SK-N-SH treated with all-trans-retinoic acid at 6 μM for 48 hours (cell line): ENCODE data around the gene MT1F.

Source experiments
- ATAC-seq: fragments of 200-7000 bp; cut with Tn5 transposase; 3 replicates; pipeline ENCODE4 v1.9.1; 2020; ENCODE audit warnings: mild to moderate bottlenecking, moderate library complexity
- ARNTL ChIP-seq: fragments of 450-650 bp; formaldehyde crosslinking; IDR thresholded peaks from 2 replicates; pipeline ENCODE4 v1.5.0; 2020; ENCODE audit warnings: low read depth, mild to moderate bottlenecking, moderate library complexity, borderline replicate concordance
- CSDC2 ChIP-seq: fragments of 250-450 bp; sonication (Bioruptor Pico); IDR thresholded peaks from 2 replicates; pipeline ENCODE4 v1.5.0; 2020; ENCODE audit warnings: mild to moderate bottlenecking, moderate library complexity
- ESRRG ChIP-seq: fragments of 250-450 bp; sonication (Bioruptor Pico); IDR thresholded peaks from 2 replicates; pipeline ENCODE4 v1.6.1; 2021; ENCODE audit warnings: mild to moderate bottlenecking
- GLIS3 ChIP-seq: fragments of 250-450 bp; sonication (Bioruptor Pico); IDR thresholded peaks from 2 replicates; pipeline ENCODE4 v1.5.0; 2020; ENCODE audit warnings: mild to moderate bottlenecking, moderate library complexity
- ISL1 ChIP-seq: fragments of 250-450 bp; sonication (Bioruptor Pico); IDR thresholded peaks from 2 replicates; pipeline ENCODE4 v2.1.2; 2022; ENCODE audit warnings: mild to moderate bottlenecking, moderate library complexity
- OSR1 ChIP-seq: fragments of 250-450 bp; sonication (Bioruptor Pico); IDR thresholded peaks from 2 replicates; pipeline ENCODE4 v1.8.0; 2022; ENCODE audit warnings: moderate library complexity, mild to moderate bottlenecking, inconsistent platforms
- PATZ1 ChIP-seq: fragments of 250-450 bp; sonication (Bioruptor Pico); IDR thresholded peaks from 2 replicates; pipeline ENCODE4 v1.8.0; 2020; ENCODE audit warnings: mild to moderate bottlenecking, moderate library complexity, borderline replicate concordance
- PPARA ChIP-seq: fragments of 250-450 bp; sonication (Bioruptor Pico); IDR thresholded peaks from 2 replicates; pipeline ENCODE4 v1.5.0; 2020; ENCODE audit warnings: mild to moderate bottlenecking, borderline replicate concordance
- TOX ChIP-seq: fragments of 250-450 bp; sonication (Bioruptor Pico); IDR thresholded peaks from 2 replicates; pipeline ENCODE4 v1.8.0; 2021; ENCODE audit warnings: mild to moderate bottlenecking, moderate library complexity, borderline replicate concordance
- ZC3H10 ChIP-seq: fragments of 250-450 bp; sonication (Bioruptor Pico); IDR thresholded peaks from 2 replicates; pipeline ENCODE4 v1.5.1; 2021; ENCODE audit warnings: mild to moderate bottlenecking, moderate library complexity
- ZFP30 ChIP-seq: fragments of 450-650 bp; formaldehyde crosslinking; IDR thresholded peaks from 2 replicates; pipeline ENCODE4 v1.5.0; 2022; ENCODE audit warnings: mild to moderate bottlenecking, moderate library complexity
- ZNF565 ChIP-seq: fragments of 450-650 bp; formaldehyde crosslinking; conservative IDR thresholded peaks from 2 replicates; pipeline ENCODE4 v1.5.0; 2020; ENCODE audit warnings: low read depth, mild to moderate bottlenecking, moderate library complexity
- ZNF70 ChIP-seq: fragments of 450-650 bp; formaldehyde crosslinking; IDR thresholded peaks from 2 replicates; pipeline ENCODE4 v1.5.0; 2020; ENCODE audit warnings: mild to moderate bottlenecking, moderate library complexity
- TF ChIP-seq, protein P1 (sequence below): fragments of 250-450 bp; sonication (Bioruptor Pico); IDR thresholded peaks from 2 replicates; pipeline ENCODE4 v1.5.0; 2020; ENCODE audit warnings: mild to moderate bottlenecking, moderate library complexity
- TF ChIP-seq, protein P2 (sequence below): fragments of 250-450 bp; sonication (Bioruptor Pico); IDR thresholded peaks from 2 replicates; pipeline ENCODE4 v1.8.0; 2021; ENCODE audit warnings: low read depth, mild to moderate bottlenecking, moderate library complexity, borderline replicate concordance
- TF ChIP-seq, protein P3 (sequence below): fragments of 250-450 bp; sonication (Bioruptor Pico); IDR thresholded peaks from 2 replicates; pipeline ENCODE4 v1.5.1; 2020; ENCODE audit warnings: low read depth, mild to moderate bottlenecking, moderate library complexity
- TF ChIP-seq, protein P4 (sequence below): fragments of 250-450 bp; sonication (Bioruptor Pico); IDR thresholded peaks from 2 replicates; pipeline ENCODE4 v1.5.1; 2021; ENCODE audit warnings: mild to moderate bottlenecking, moderate library complexity

MT1F gene

DNA sequence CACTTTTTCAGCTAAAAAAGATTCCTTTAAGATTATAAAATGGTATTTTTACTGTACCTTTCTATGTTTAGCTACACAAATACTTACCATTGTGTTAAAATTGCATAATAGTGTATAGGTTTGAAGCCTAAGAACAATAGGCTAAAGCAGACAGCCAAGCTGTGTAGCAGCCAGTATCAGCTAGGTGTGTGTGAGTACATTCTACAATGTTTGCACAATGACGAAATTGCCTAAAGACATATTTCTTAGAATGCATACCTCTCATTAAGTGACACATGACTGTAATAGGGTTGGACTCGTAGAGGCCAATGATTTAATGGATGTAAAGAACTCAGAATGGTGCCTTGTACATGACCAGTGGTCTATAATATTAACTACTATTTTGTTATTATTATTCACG lies 7.9 kb upstream of the MT1F start:
- TF ChIP-seq GLIS3 = no peak
- no peak for TF ChIP-seq ZC3H10
- TF ChIP-seq ZNF565 (CRISPR knock-in tag) = no peak
- no peak for TF ChIP-seq OSR1 (CRISPR knock-in tag)
- TF ChIP-seq, protein P1, sequence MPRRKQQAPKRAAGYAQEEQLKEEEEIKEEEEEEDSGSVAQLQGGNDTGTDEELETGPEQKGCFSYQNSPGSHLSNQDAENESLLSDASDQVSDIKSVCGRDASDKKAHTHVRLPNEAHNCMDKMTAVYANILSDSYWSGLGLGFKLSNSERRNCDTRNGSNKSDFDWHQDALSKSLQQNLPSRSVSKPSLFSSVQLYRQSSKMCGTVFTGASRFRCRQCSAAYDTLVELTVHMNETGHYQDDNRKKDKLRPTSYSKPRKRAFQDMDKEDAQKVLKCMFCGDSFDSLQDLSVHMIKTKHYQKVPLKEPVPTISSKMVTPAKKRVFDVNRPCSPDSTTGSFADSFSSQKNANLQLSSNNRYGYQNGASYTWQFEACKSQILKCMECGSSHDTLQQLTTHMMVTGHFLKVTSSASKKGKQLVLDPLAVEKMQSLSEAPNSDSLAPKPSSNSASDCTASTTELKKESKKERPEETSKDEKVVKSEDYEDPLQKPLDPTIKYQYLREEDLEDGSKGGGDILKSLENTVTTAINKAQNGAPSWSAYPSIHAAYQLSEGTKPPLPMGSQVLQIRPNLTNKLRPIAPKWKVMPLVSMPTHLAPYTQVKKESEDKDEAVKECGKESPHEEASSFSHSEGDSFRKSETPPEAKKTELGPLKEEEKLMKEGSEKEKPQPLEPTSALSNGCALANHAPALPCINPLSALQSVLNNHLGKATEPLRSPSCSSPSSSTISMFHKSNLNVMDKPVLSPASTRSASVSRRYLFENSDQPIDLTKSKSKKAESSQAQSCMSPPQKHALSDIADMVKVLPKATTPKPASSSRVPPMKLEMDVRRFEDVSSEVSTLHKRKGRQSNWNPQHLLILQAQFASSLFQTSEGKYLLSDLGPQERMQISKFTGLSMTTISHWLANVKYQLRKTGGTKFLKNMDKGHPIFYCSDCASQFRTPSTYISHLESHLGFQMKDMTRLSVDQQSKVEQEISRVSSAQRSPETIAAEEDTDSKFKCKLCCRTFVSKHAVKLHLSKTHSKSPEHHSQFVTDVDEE (CRISPR knock-in tag) = no peak
- TF ChIP-seq, protein P2, sequence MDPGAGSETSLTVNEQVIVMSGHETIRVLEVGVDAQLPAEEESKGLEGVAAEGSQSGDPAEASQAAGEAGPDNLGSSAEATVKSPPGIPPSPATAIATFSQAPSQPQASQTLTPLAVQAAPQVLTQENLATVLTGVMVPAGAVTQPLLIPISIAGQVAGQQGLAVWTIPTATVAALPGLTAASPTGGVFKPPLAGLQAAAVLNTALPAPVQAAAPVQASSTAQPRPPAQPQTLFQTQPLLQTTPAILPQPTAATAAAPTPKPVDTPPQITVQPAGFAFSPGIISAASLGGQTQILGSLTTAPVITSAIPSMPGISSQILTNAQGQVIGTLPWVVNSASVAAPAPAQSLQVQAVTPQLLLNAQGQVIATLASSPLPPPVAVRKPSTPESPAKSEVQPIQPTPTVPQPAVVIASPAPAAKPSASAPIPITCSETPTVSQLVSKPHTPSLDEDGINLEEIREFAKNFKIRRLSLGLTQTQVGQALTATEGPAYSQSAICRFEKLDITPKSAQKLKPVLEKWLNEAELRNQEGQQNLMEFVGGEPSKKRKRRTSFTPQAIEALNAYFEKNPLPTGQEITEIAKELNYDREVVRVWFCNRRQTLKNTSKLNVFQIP (CRISPR knock-in tag) = no peak
- TF ChIP-seq ZFP30 (CRISPR knock-in tag) = no peak
- no peak for TF ChIP-seq TOX (CRISPR knock-in tag)
- TF ChIP-seq PPARA (CRISPR knock-in tag) = no peak
- TF ChIP-seq, protein P3, sequence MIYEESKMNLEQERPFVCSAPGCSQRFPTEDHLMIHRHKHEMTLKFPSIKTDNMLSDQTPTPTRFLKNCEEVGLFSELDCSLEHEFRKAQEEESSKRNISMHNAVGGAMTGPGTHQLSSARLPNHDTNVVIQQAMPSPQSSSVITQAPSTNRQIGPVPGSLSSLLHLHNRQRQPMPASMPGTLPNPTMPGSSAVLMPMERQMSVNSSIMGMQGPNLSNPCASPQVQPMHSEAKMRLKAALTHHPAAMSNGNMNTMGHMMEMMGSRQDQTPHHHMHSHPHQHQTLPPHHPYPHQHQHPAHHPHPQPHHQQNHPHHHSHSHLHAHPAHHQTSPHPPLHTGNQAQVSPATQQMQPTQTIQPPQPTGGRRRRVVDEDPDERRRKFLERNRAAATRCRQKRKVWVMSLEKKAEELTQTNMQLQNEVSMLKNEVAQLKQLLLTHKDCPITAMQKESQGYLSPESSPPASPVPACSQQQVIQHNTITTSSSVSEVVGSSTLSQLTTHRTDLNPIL = no peak
- TF ChIP-seq ARNTL (CRISPR knock-in tag) = no peak
- no peak for TF ChIP-seq ZNF70
- no peak for TF ChIP-seq CSDC2 (CRISPR knock-in tag)
- no peak for ATAC-seq

- ATAC-seq = no peak
- no peak for TF ChIP-seq ARNTL (CRISPR knock-in tag)
- no peak for TF ChIP-seq CSDC2 (CRISPR knock-in tag)
- no peak for TF ChIP-seq PATZ1
- TF ChIP-seq, protein P4, sequence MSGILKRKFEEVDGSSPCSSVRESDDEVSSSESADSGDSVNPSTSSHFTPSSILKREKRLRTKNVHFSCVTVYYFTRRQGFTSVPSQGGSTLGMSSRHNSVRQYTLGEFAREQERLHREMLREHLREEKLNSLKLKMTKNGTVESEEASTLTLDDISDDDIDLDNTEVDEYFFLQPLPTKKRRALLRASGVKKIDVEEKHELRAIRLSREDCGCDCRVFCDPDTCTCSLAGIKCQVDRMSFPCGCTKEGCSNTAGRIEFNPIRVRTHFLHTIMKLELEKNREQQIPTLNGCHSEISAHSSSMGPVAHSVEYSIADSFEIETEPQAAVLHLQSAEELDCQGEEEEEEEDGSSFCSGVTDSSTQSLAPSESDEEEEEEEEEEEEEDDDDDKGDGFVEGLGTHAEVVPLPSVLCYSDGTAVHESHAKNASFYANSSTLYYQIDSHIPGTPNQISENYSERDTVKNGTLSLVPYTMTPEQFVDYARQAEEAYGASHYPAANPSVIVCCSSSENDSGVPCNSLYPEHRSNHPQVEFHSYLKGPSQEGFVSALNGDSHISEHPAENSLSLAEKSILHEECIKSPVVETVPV = no peak
Measured at GRCh38 chr16:56651586-56651985, 6.2 kb upstream of the MT1F start, which contains the start of gene MT1B. MT1B (plus strand) TSS chr16:56651886; CDS start chr16:56651954, 68 bp downstream.

DNA sequence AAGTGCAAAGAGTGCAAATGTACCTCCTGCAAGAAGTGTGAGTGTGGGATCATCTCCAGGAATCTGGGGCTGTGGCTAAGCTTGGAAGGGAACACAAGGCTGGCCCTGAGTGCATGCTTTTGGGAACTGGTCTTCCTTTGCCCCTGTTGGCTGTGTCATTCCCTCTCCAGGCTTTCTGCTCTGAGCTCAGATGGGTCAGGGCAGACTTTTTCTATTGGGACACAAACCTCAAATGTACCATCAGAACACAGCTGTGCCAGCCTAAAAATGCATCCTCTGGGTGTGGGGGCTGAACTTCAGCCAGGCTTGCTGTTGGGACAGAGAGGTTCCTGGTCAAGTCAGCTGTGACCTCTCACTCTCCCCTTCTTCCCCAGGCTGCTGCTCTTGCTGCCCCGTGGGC lies 5.2 kb upstream of the MT1F start:
- TF ChIP-seq ARNTL (CRISPR knock-in tag) = no peak
- TF ChIP-seq ISL1 (CRISPR knock-in tag) = no peak
- TF ChIP-seq GLIS3 = no peak
- no peak for TF ChIP-seq PATZ1
- TF ChIP-seq ESRRG (CRISPR knock-in tag) = no peak
- no peak for TF ChIP-seq ZNF70
- TF ChIP-seq, protein P4 = no peak
- no peak for ATAC-seq
